OCI-LY3 (cell line): Measurements from ENCODE around the gene ALG8.

Experiments
- H2AFZ ChIP-seq: fragments of 200-600, 300-600 bp; shearing (Covaris generic); 2 replicates; pipeline ENCODE4 v1.6.0; 2014; ENCODE audit warnings: antibody characterized with exemption, low read depth, low read length
- H3K27ac ChIP-seq: fragments of 200-600, 300-600 bp; sonication (generic); 2 replicates; pipeline ENCODE4 v1.5.1; 2014; ENCODE audit warnings: mild to moderate bottlenecking, low read length, moderate library complexity, mixed read lengths
- H3K27me3 ChIP-seq: fragments of 200-600, 300-600 bp; sonication (generic); 2 replicates; pipeline ENCODE4 v1.6.1; 2014; ENCODE audit warnings: low read depth, low read length, mixed read lengths
- H3K36me3 ChIP-seq: fragments of 200-600, 300-600 bp; sonication (generic); replicated peaks from 2 replicates; pipeline ENCODE3; 2014; ENCODE audit warnings: low read depth, low read length, mixed read lengths
- H3K4me1 ChIP-seq: fragments of 300-600, 200-600 bp; sonication (generic); 2 replicates; pipeline ENCODE4 v1.6.1; 2014; ENCODE audit warnings: low read length, mixed read lengths
- H3K4me2 ChIP-seq: fragments of 200-600, 300-600 bp; sonication (generic); 2 replicates; pipeline ENCODE4 v1.6.1; 2014; ENCODE audit warnings: low read length, mixed read lengths
- H3K4me3 ChIP-seq: fragments of 300-600, 200-600 bp; sonication (generic); 2 replicates; pipeline ENCODE4 v1.5.1; 2014; ENCODE audit warnings: antibody characterized with exemption, mild to moderate bottlenecking, low read length, moderate library complexity
- H3K79me2 ChIP-seq: fragments of 300-600, 200-600 bp; shearing (Covaris generic); 2 replicates; pipeline ENCODE4 v1.6.1; 2014; ENCODE audit warnings: mild to moderate bottlenecking, low read length, mixed read lengths
- H3K9ac ChIP-seq: fragments of 300-600, 200-600 bp; shearing (Covaris generic); 2 replicates; pipeline ENCODE4 v1.6.0; 2014; ENCODE audit warnings: mild to moderate bottlenecking, low read length, moderate library complexity
- H3K9me3 ChIP-seq: fragments of 200-600, 300-600 bp; shearing (Covaris generic); 2 replicates; pipeline ENCODE4 v1.6.1; 2014; ENCODE audit warnings: low read length, mixed read lengths; ENCODE audit not compliant: insufficient read depth
- H4K20me1 ChIP-seq: fragments of 200-600, 300-600 bp; sonication (generic); 2 replicates; pipeline ENCODE4 v1.6.1; 2016; ENCODE audit warnings: low read length, mixed read lengths; ENCODE audit not compliant: insufficient read depth
- CTCF ChIP-seq: fragments of 200-600, 300-600 bp; sonication (generic); IDR thresholded peaks from 2 replicates; pipeline ENCODE4 v1.5.1; 2014; ENCODE audit warnings: antibody characterized with exemption, low read length, low read depth
- EZH2phosphoT487 ChIP-seq: fragments of 200-600 bp; shearing (Covaris generic); IDR thresholded peaks from 2 replicates; pipeline ENCODE4 v1.6.1; 2018; ENCODE audit warnings: antibody characterized with exemption, mixed run types, low read depth

ALG8 gene

GRCh38 chr11:78139422-78140391 lies at the start of gene ALG8:
TSS of gene ALG8 (minus strand) at chr11:78139626. CDS start at chr11:78139588, 38 bp downstream.
- Histone ChIP-seq H3K27me3 (no peaks in the 10 kb centered on the region), H3K4me2 (peak within 1 kb of the TSS; percentile 90), H3K9me3 (no peaks in the 10 kb centered on the region), H3K27ac (peak within 1 kb of the TSS; percentile 70), H3K79me2 (peaks cover 63% of the 10 kb centered on the region), H4K20me1 (no peaks in the 10 kb centered on the region), H3K9ac (peak within 1 kb of the TSS; percentile 90), H2AFZ (peak within 1 kb of the TSS; percentile 77), H3K4me3 (peak within 1 kb of the TSS; percentile 89), H3K4me1 (peaks cover 25% of the 10 kb centered on the region), H3K36me3 (peaks cover 29% of the 10 kb centered on the region)
- TF ChIP-seq CTCF = no peak
- TF ChIP-seq EZH2phosphoT487 = no peak

GRCh38 chr11:78188286-78189173 lies 49.1 kb upstream of the ALG8 start, which contains the start of the genes KCTD21 and USP35:
TSS of gene KCTD21 (minus strand) at chr11:78188626. CDS start at chr11:78174554, 14,072 bp downstream.
TSS of gene USP35 (plus strand) at chr11:78188919. CDS start at chr11:78196246, 7,327 bp downstream.
- Histone ChIP-seq H3K4me3 (peak within 1 kb of the TSS; percentile 92), H3K4me1 (peaks cover 22% of the 10 kb centered on the region), H3K36me3 (no peaks in the 10 kb centered on the region), H3K79me2 (no peaks in the 10 kb centered on the region), H3K9ac (peak within 1 kb of the TSS; percentile 83), H2AFZ (peak within 1 kb of the TSS; percentile 75; the same call in 1 of the 2 replicates), H4K20me1 (no peaks in the 10 kb centered on the region), H3K27me3 (no peaks in the 10 kb centered on the region), H3K9me3 (no peaks in the 10 kb centered on the region), H3K4me2 (peak within 1 kb of the TSS; percentile 94), H3K27ac (peak within 1 kb of the TSS; percentile 50)
- TF ChIP-seq EZH2phosphoT487 = no peak
- no peak for TF ChIP-seq CTCF

GRCh38 chr11:78187366-78188285 lies 48.2 kb upstream of the ALG8 start:
- peaks cover 19% of the 10 kb centered on the region for H3K4me1 ChIP-seq
- H4K20me1 ChIP-seq = no peaks in the 10 kb centered on the region
- H3K9ac ChIP-seq = peak overlapping the region; percentile 83
- H3K79me2 ChIP-seq = no peaks in the 10 kb centered on the region
- no peaks in the 10 kb centered on the region for H3K27me3 ChIP-seq
- peak overlapping the region; percentile 94 for H3K4me2 ChIP-seq
- TF ChIP-seq CTCF = no peak
- TF ChIP-seq EZH2phosphoT487 = no peak
- no peak overlapping the region for H3K27ac ChIP-seq
- no peaks in the 10 kb centered on the region for H3K36me3 ChIP-seq
- peak overlapping the region; percentile 92 for H3K4me3 ChIP-seq
- H3K9me3 ChIP-seq = no peaks in the 10 kb centered on the region
- peak overlapping the region; percentile 51; the same call in 1 of the 2 replicates for H2AFZ ChIP-seq
